HG03521 (cell line): ENCODE measurements around the gene RAMAC.
A peak's percentile ranks its signal among the peaks of the same experiment; 100 is the strongest.
"Not testable (repeated sequence)": the region's sequence is repeated elsewhere in the genome, so short reads cannot be mapped to it uniquely, and the experiment has no call there.

Experiments
- ATAC-seq: cut with Tn5 transposase; IDR thresholded peaks from one replicate; pipeline ENCODE4 v1.9.1; 2021; ENCODE audit warnings: mild to moderate bottlenecking, moderate library complexity; ENCODE audit not compliant: unreplicated experiment

Gene RAMAC

DNA sequence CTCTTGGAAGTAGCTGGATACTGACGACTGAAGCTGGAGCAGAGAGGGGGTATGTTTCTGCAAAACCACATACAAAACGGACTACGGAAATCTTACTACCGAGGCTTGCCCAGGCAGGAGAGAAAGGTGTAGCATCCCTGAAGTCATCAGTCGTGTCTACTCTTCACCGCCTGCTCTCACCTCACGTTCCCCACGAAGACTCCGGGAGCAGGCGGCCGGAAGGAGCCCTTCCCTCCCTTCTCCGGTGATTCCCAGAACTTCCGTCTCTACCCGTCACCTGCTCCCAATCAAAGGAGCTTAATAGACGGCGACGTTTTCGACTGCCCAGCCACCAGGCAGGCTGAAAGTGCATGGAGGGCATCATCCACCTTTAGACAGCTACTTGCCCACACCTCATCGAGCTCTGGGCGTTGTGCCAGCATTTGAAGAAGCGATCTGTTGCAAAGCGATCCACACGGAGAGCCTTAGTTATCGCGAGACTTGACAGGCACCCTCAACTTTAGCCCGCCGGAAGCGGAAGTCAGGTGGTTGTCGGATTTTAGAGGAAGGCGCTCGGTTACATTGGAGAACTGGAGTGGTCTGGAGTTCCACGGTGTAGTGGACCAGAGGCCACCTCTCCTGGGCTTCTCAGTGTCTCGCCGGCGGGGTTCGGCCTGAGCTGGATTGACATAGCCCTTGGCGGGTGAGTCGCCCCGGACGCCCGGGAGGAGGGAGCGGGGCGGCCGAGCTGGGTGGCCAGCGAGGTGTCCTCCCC lies at the start of gene RAMAC:
TSS of gene RAMAC (plus strand) at position 523 of the 754 bp plus-strand sequence. CDS start 2,809 bp downstream, outside the sequence.
- peak; percentile 91 for ATAC-seq

DNA sequence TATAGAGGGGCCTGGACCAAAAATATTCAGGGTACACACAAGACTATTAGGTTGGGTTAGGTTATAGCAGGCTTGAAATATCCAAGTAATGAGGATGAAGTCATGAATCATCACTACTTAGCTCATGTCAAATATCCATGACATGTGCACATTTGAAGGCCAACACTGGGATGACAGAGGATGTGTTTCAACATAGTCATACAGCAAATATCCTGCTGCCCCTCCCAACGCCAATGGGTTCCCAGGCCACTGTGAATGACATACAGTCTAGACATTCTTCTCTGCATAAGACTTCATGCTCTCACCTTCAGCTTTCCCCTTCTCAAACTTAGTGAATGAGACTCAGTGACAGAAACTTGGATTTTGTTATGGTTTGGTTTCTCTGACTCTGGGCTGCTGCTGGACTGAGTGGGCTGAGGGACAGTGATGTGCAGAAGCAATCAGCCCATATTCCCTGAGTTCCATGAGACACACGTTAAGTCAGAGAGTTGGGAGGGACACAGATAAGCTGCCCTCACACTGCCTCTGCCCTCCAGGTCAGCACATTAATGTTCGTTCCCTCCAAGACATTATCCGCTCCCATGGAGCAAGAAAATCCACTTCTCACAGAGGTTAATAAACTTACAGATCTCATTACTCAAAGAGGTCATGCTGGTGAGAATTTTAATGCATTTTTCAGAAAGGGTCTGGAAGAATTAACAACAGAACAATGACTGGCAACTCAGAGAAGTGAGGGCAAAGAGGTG lies 48.9 kb upstream of the RAMAC start:
- ATAC-seq: no peak

DNA sequence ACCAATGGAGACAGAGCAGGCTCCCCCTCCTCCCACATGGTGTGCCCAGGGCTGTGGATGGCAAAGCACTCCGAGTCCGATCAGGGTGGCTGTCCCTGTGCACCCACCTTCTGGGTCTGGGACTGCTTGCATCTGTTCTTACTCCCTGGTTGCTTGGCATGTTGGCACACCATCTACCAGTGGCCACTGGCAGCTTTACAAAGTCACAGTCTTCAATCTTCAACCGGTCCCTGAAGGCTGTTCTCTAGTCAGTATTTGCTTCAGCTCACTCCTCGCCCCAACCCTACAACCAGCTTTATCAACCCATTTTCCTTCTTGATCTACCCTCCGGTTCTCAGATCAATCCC lies 48.3 kb upstream of the RAMAC start:
- ATAC-seq: no peak

DNA sequence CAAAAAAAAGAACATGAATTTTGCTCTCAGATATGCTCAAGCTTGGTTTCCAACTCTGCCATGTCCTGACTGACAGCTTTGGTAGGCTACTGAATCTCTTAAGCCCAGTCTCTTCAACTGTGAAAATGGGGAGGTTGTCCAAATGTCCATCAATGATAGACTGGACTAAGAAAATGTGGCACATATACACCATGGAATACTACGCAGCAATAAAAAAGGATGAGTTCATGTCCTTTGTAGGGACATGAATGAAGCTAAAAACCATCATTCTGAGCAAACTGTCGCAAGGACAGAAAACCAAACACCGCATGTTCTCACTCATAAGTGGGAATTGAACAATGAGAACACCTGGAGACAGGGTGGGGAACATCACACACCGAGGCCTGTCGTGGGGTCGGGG lies 46.3 kb upstream of the RAMAC start:
- ATAC-seq: not testable (repeated sequence)

DNA sequence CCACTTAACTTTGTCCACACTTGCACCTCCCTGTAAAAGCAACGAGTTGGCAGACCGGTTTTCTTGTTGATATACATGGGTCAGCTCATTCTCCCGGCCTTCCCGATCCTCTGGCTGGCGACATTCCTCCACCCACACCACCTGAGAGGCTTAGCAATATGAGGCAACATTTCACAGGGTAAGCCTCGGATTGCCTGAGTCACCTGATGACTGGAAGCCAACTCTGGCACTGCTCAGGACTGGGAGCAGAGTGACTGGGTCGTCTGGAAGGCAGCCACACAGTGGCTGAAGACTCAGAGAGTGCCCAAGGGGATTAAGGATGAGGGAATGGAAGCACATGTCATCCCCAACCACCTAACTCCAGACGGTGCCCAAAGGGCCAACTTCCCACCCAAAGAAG lies 43.3 kb upstream of the RAMAC start:
- no peak for ATAC-seq

DNA sequence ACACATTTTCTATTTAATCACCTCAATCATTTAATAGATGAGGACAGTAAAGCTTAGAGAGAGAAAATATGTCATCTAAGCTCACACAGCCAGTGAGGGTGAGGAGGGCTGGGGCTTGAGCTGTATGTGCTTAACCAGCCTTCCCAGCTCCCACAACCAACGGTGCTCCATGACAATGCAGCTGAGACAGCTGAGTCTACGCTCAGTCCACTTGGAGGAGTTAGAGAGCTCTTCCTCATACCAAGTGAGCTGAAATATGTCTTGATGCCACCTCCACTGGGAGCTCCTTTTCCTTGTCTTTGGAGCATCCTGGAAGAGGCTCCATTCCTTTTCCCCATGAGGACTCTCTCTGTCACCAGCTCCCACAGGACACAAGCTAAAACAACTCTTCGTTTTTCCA lies 42.8 kb upstream of the RAMAC start:
- ATAC-seq: no peak

DNA sequence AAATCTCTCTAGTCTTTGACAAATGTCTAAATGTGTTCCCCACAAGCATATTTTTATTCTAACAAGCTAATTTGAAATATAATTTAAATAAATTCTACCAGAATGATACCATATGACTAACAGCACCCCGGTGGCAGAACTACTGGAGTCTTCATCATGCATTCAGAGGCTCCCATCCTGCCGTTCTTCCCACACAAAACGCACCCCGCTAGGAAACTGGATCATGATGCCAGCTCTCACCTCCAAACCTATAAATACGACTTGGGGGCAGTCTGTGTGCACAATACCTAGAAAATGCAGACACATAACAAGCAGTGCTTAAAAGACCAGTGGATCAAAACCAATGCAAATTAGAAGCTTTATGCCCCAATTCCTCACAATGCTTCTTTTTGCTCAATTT lies 42.0 kb upstream of the RAMAC start:
- no peak for ATAC-seq

DNA sequence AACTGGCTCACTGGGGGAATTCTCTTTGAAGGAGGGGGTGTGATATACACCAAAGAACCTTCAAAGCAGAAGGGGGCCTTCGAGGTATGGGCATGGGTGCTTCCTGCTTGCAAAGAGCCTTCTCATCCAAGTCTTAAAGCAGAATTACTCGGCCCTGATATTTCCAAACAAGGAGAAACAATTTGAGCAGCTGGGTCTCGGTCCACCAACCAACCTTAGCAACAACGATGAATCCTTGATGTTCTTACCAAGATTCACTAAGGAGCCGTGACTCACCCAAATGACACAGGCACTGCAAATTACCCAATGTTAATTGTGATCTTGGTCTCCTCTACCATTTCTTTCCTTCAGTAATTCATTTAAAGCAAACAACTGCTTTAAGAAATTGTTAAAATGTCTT lies 41.2 kb upstream of the RAMAC start:
- no peak for ATAC-seq

DNA sequence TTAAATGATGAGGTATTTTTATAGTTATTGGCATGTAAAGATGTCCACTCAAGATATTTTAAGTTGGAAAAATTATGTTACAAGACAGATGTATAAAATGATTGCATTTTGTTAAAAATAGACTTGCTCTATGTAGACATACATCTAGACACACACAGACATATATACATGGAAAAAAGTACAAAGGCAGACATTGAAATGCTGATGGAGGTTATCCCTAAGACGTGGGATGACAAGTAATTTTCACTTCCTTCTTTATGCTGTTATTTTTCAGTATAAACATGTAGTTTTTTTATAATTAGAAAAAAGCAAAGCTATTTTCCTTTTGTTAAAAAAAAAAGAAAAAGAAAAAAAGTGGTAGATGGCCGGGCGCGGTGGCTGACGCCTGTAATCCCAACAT lies 40.7 kb upstream of the RAMAC start:
- ATAC-seq: no peak

DNA sequence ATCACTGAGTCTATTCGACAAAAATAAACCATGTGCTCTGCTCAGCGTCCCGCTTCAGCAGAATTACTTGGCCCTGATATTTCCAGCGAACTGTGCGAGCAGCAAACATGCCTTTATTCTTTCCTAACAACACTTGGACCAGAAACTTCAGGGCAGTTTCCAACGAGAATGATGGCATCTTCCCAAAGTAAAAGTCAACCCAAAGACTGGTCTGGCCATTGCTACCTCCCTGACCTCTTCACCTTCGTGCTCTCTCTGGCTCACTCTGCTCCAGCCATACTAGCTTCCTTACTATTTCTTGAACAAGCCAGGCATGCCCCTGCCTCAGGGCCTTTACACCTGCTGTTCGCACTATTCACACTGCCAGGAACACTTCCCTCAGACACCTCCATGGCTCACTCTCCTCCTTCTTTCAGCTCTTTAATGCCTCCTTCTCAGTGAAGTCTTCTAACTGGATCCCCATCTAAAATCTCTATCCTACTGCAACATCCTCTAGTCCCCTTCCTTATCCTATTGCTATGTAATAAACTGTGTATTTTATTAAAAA lies 39.8 kb upstream of the RAMAC start:
- ATAC-seq: no peak

DNA sequence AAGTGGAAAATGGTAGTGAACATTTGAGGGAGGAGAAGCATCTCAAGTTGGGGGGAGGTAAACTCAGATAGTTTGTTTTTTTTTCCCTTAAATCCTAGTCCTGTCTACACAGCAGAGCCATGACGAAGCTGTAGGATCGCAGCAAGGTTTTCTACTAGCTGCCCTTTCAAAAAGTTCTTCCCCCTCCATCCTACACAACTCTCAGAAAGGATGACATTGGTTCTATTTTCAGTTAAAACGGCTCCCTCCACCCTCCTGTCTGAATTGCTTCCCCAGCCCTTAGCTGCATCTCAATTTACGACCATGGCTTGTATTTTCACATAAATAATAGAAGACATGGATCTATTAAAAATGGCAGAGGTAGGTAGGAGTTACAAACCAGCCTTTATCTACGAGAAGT lies 35.7 kb upstream of the RAMAC start:
- ATAC-seq: no peak

DNA sequence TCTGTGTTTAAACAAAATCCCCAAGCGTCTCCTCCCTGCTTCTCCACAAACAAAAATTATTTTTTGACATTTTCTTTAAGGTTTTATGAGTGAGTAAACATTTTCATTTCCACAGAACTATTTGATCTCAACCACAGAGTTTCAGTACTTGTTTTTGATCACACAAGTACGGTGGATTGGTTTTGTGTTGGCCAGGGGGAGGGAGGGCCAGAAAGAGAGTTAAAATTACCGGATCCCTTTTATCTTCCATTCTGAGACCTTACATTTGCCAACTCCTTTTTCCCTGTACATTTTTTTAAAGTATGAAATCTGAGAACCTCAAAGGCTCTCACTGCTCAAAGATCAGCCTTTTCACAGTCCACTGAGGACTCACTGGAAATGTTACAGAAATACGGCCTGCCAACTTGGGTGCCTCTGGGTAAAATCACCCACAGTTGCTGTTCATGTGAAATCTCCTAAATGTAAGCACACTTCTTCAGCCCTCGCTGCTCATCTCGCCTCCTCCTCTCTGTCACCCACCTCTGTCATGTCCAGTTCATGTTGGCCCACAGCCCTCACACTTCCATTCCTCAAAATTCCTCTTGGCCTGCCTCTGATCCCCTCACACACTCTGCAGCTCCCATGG lies 35.2 kb upstream of the RAMAC start:
- ATAC-seq: no peak

DNA sequence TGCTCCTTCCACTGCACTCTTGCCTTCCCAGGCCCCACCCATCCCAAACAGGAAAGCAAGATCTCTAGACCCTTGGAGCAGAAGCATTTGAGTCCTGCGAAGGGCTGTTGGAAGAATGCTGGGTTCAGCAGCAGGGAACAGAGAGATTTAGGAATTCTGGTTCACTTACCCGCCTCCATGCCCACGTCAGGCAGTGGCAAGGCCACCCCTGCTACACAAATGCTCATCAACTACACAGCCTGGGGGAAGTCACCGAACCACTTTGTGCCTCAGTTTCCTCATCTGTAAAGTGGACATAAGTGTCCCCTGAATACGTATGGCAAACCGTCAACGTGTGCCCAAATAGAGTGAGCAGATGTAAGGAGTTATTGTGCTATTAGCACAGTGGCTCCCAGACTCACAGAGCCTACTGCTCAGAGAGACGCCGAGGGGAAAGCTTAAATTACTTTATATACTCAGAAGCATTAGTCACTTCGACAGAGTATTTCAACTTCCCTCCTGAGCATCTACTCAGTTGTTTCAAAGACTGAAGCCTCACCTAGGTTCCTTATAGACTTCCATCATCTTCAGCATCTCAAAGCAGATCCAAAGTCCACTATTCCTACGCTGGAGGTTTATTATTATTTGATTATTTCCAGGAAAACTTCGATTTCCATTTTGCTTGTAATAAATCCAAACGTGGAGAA lies 34.4 kb upstream of the RAMAC start:
- no peak for ATAC-seq

DNA sequence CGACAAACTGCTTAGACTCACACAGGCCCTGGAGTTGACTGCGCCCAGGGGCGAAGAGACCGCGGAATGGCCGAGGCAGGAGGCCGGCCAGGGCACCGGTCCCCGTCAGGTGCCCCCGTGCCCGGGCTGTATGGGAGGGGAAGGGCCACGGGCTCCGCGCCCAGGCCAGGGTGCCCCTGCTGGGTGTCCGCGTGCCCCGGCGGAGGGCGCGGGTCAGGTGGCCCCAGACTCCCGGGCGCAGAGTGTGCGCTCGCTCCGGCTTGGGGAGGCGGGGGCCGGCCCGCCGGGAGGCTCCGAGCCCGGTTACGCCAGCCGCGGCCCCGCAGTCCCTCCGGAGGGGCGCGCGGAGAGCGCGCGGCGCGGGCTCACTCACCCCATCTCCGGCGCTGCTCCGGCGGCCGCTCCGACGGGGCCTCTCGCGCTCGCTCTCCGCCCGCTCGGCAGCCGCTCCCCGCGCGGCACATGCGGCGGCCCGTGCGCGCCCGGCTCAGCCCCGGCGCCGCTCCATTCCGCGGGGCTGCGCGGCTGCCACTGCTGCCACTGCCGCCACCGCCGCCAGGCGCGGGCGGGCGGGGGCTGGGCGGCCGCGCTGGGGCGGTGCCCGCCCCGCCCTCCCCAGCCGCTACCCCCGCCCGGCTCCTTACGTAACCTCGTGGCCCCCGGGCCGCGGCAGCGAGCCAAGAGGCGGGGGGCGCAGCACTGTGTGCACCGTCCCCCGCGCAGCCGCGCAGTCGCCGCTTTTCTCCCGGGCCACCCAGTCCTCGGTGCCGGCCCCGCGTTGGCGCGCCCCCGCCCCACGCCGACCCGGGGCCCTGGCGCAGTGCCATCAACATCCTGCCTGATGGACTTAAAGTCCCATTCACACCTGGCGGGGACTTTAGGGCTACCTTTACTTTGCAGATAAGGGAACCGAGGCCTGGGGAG lies 33.6 kb upstream of the RAMAC start, which contains the start of gene HOMER2:
TSS of gene HOMER2 (minus strand) at position 563 of the 924 bp plus-strand sequence. CDS start at position 378, 185 bp downstream.
- no peak for ATAC-seq

DNA sequence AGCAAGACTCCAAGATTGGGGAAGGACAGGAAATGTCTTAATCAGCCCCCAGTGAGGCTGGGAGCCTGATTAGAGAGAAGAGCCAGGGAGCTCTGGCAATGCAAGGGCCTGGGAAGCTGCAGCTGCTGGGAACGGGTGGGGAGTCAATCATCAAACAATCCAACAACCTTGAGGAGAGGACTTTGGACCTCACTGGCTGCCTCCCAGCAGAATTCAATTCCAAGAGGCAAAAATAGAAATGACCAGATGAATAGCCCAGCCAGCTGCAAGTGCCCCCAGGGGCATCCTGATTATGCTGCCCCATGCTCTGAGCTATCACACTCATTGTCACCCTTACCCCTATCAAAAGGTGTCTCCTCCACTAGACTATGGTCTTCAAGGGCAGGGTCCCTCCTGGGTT lies 27.4 kb upstream of the RAMAC start:
- no peak for ATAC-seq

DNA sequence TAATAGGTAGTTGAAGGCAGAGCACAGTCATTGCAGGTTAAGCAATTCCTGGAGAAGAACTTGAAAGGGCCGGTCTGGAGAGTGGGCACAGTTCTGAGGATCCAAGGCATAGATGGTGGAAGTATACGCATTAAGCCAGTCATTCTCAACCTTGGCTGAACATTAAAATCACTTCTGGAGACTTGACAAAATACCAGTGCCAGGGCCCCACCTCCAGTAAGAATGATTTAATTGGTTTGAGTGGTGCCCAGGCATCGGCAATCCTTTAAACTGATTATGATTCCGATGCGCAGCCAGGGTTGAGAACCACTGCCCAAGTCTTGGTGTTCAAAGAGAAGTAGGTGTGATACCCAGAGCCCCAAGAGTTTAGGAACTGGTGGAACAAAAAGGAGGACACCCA lies 26.6 kb upstream of the RAMAC start:
- no peak for ATAC-seq

DNA sequence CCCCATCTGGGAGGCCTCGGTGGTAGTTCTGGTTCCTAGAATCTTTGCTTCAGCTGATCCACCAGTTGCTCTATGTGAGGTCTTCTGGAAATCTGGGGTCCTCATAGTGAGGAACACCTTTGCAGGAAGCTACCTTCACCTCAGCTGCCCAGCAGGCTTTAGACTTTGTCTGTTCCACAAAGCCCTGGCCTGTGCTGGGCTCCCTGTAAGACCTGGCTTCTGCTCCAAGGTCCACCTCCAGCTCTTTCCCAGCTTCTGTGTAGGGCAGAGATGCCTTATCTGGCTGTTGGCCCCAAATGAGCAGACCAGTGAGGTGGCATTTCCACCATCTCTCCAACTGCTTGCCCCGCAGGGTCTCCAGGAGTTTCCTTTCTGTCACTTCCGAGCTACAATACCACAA lies 25.2 kb upstream of the RAMAC start:
- ATAC-seq: no peak

DNA sequence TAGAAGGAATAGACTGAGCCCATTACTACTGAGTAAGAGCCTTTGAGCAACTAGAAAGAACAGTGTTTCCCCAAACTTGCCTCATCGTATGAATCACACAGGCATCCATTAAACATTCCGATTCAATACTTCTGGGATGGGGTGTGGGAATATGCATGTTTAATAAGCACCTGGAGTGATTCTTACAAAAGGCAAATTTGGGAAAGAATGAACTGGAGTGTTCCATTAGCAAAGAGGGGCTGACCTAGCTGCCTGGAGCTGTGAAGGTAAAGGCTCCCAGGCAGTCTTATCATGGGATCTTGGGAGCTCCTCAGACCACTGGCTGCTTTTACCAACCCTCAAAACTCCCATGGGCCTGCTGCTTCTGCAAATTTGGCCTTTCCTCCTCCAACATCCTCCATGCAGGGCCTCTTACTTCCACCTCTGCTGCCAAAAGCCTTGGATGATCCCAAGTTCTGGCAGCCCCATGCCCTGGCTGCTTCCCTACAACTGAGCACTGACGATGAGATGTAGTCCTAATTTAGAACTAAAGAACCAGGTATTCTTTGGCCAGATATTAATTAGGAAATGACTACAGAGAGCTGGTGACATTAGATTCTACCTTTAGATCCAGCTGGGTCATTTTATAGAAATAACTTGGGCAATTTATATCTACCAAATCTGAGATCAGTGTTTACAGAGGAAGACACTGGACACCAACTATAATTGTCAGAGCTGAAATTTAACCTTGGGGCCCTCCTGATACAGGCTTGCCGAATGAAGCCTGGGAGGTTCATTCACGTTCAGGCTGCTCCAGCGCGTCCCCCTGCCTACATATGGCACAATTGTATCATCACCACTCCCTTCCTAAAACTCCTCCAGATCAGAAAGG lies 22.3 kb upstream of the RAMAC start:
- no peak for ATAC-seq

DNA sequence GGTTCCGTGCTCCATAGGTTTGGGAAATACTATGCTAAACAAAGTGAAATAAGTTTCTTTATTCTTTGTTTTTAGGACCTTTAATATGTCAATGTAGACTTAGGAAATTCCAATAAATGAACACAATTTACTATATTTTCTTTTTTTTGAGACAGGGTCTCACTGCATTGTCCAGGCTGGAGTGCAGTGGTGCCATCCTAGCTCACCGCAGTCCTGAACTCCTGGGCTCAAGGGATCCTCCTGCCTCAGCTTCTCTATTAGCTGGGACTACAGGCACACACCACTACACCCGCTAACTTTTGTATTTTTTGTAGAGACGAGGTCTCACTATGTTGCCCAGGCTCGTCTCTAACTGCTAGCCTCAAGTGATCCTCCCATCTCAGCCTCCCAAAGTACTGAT lies 21.1 kb upstream of the RAMAC start:
- ATAC-seq: no peak
